Measurements from ENCODE around the gene C16orf87. TPM values are rescaled to one million over a fixed set of nuclear protein-coding genes. Genes with fewer than 3 reads are reported as not detected.

C16orf87 gene
- total and polyA plus RNA-seq, 9 of the 15 experiments (the other 6 are each of a cell fraction or from before 2014, with no cell fraction given), result 7.8 to 16.7 (median 10.5) TPM

DNA sequence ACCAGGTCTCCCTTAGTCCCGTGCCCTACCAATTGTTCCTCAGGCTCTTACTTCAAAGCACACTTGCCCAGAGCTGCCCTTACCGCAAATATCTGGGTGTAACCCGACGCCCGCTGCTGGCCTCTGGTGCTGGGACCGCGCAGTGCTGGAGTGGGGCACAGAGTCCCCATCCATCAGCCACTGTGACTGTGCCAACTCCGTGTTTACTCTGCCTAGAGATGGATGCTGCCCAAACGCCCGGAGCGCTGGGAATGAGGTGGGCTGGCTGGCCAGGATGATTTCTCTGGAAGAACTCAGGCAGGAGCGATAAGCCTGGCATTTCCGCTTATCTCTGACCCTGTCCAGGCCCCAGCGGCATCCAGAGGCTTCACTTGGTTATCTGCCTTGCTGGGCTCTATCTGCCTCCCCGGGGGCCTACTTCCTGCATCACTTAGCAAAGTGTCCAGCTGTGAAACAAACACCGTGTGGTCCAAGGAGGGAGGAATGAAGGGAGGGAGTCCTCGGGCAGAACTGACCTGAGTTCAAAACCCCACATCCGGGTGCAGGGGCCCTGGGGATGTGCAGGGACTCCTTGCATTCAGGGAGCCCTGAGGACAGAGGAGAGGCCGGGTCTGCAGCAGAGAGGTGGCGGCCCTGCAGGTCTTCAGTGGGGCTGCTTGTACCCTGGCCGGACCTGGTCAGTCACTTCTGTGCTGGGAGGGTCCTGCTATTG lies 73.5 kb downstream of the C16orf87 start:
- 16% methylated on average over 17 of the region's 21 CpGs for WGBS (ENCODE audit: insufficient coverage, low coverage, missing lambda C conversion rate)
- no peaks in the 10 kb centered on the region for H3K79me2 ChIP-seq (ENCODE audit: control insufficient read depth, insufficient read depth, low read length)
- ChIA-PET POLR2A (interaction anchor here (1.0 kb wide), 1 partner anchor 9 kb away, joined by 3 read pairs; no protein-coding TSS in a partner anchor), CTCF (ENCODE audit: low intra/inter-chr PET ratio) (no interaction called here)
- peaks cover 8 to 9% of the 10 kb centered on the region in 2 experiments; a peak in 3 of 5 replicates for H3K4me1 ChIP-seq (replicated peaks in 1 of 2; ENCODE audit: control insufficient read depth in 2 of 2, insufficient read depth in 2 of 2, low read length in 2 of 2)
- H3K9me1 ChIP-seq (ENCODE audit: control insufficient read depth, insufficient read depth, low read length), result no peaks in the 10 kb centered on the region
- ATAC-seq (peak; percentile 76), FAIRE-seq (no peak), DNase-seq (ENCODE audit: extremely low read depth in 1 of 4, low spot score in 3 of 4) (peak; percentile 28 to 57 (median 44))
- no peaks in the 10 kb centered on the region for H3K27me3 ChIP-seq (ENCODE audit: control insufficient read depth in 2 of 2, insufficient read depth in 2 of 2, low read length in 2 of 2)
- no peak overlapping the region for H3K4me2 ChIP-seq (ENCODE audit: insufficient read depth, low read length)
- no peaks in the 10 kb centered on the region for H4K20me1 ChIP-seq (replicated peaks; ENCODE audit: control insufficient read depth, insufficient read depth, low read length)
- H3K36me3 ChIP-seq (ENCODE audit: control insufficient read depth, insufficient read depth, low read length), result no peaks in the 10 kb centered on the region
- H3K9me3 ChIP-seq (replicated peaks; ENCODE audit: control insufficient read depth, insufficient read depth, low read depth, low read length), result no peaks in the 10 kb centered on the region
- H3K4me3 ChIP-seq, result no peak overlapping the region
- in situ Hi-C loops (cut with MboI) (no loop called here), intact Hi-C loops (cut with micrococcal nuclease) (no loop called here)
- peak overlapping the region in 1 of 2 experiments; percentile 20; a peak in 2 of 4 replicates for H3K9ac ChIP-seq (ENCODE audit: insufficient read depth in 1 of 2, low read depth in 2 of 2, low read length in 2 of 2)
- BruUV-seq (replicated peaks), result no TSS peak
- peak overlapping the region; percentile 12; the same call in 1 of the 2 replicates for H2AFZ ChIP-seq (ENCODE audit: low read depth, low read length)
- H3K27ac ChIP-seq (ENCODE audit: extremely low read depth, low read depth, low read length), result no peak overlapping the region
- TF ChIP-seq FIP1L1 (IDR thresholded peaks at IDR 0.05; ENCODE audit: low read depth, low read length, poor library complexity, severe bottlenecking), result no peak
- TF ChIP-seq ZFP36 (IDR thresholded peaks at IDR 0.05; ENCODE audit: low read depth, low read length, partially characterized antibody), result no peak
- no peak for TF ChIP-seq SMARCC2 (IDR thresholded peaks at IDR 0.05; ENCODE audit: low read depth)
- TF ChIP-seq ZNF696 (CRISPR knock-in tag; conservative IDR thresholded peaks at IDR 0.05), result no peak
- TF ChIP-seq ADNP (tag; IDR thresholded peaks at IDR 0.05), result no peak
- TF ChIP-seq, protein P1, sequence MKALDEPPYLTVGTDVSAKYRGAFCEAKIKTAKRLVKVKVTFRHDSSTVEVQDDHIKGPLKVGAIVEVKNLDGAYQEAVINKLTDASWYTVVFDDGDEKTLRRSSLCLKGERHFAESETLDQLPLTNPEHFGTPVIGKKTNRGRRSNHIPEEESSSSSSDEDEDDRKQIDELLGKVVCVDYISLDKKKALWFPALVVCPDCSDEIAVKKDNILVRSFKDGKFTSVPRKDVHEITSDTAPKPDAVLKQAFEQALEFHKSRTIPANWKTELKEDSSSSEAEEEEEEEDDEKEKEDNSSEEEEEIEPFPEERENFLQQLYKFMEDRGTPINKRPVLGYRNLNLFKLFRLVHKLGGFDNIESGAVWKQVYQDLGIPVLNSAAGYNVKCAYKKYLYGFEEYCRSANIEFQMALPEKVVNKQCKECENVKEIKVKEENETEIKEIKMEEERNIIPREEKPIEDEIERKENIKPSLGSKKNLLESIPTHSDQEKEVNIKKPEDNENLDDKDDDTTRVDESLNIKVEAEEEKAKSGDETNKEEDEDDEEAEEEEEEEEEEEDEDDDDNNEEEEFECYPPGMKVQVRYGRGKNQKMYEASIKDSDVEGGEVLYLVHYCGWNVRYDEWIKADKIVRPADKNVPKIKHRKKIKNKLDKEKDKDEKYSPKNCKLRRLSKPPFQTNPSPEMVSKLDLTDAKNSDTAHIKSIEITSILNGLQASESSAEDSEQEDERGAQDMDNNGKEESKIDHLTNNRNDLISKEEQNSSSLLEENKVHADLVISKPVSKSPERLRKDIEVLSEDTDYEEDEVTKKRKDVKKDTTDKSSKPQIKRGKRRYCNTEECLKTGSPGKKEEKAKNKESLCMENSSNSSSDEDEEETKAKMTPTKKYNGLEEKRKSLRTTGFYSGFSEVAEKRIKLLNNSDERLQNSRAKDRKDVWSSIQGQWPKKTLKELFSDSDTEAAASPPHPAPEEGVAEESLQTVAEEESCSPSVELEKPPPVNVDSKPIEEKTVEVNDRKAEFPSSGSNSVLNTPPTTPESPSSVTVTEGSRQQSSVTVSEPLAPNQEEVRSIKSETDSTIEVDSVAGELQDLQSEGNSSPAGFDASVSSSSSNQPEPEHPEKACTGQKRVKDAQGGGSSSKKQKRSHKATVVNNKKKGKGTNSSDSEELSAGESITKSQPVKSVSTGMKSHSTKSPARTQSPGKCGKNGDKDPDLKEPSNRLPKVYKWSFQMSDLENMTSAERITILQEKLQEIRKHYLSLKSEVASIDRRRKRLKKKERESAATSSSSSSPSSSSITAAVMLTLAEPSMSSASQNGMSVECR (CRISPR knock-in tag; IDR thresholded peaks at IDR 0.05), result no peak
- TF ChIP-seq RBM25 (IDR thresholded peaks at IDR 0.05; ENCODE audit: low read depth, low read length, severe bottlenecking), result no peak
- TF ChIP-seq, protein P2, sequence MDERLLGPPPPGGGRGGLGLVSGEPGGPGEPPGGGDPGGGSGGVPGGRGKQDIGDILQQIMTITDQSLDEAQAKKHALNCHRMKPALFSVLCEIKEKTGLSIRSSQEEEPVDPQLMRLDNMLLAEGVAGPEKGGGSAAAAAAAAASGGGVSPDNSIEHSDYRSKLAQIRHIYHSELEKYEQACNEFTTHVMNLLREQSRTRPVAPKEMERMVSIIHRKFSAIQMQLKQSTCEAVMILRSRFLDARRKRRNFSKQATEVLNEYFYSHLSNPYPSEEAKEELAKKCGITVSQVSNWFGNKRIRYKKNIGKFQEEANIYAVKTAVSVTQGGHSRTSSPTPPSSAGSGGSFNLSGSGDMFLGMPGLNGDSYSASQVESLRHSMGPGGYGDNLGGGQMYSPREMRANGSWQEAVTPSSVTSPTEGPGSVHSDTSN (CRISPR knock-in tag; IDR thresholded peaks at IDR 0.05; ENCODE audit: low read depth), result no peak
- TF ChIP-seq, protein P2 (tag; conservative IDR thresholded peaks at IDR 0.05; ENCODE audit: low read depth), result no peak
- TF ChIP-seq ZNF766 (CRISPR knock-in tag; conservative IDR thresholded peaks at IDR 0.05), result no peak
- TF ChIP-seq CTBP1 (IDR thresholded peaks at IDR 0.05; ENCODE audit: borderline replicate concordance), result peak; percentile 85
- no peak for TF ChIP-seq MAZ (CRISPR knock-in tag; conservative IDR thresholded peaks at IDR 0.05 in 1 of 2, IDR thresholded peaks at IDR 0.05 in 1 of 2)
- TF ChIP-seq GABPA (tag; conservative IDR thresholded peaks at IDR 0.05; ENCODE audit: low read depth), result 0 out of 2 replicates have a peak, but pooled peaks have one; percentile 20
- no peak for TF ChIP-seq SMAD3 (CRISPR knock-in tag; conservative IDR thresholded peaks at IDR 0.05)
